Sigmoid colon (tissue), 7 donors: ENCODE results near the gene MCC. TPM values are rescaled to one million over a fixed set of nuclear protein-coding genes. Genes with fewer than 3 reads are reported as not detected.

Experiments used
- DNase-seq: peaks from one replicate; pipeline ENCODE4 v3.0.0-alpha.2; 2019
- H3K27ac ChIP-seq, 4 donors: fragments of 200-600 bp; sonication (generic); one replicate each; pipeline ENCODE4 v1.5.1; 2016 to 2019; ENCODE audit warnings: mild to moderate bottlenecking in 1 of 4
- H3K27me3 ChIP-seq, 3 donors: fragments of 200-600 bp; sonication (generic); one replicate each; pipeline ENCODE4 v1.5.1; 2019; ENCODE audit warnings: mild to moderate bottlenecking in 1 of 3
- H3K36me3 ChIP-seq, 4 donors: fragments of 200-600 bp; sonication (generic); one replicate each; pipeline ENCODE4 v1.5.1; 2016 to 2019
- H3K4me1 ChIP-seq, 4 donors: fragments of 200-600 bp; sonication (generic); one replicate each; pipeline ENCODE4 v1.5.1; 2017 to 2019
- H3K4me3 ChIP-seq, 4 donors: fragments of 200-600 bp; sonication (generic); one replicate each; pipeline ENCODE4 v1.5.1; 2017 to 2019; ENCODE audit warnings: mild to moderate bottlenecking in 2 of 4, moderate library complexity in 1 of 4
- H3K9me3 ChIP-seq, 4 donors: fragments of 200-600 bp in 3 of 4; sonication (generic) in 3 of 4; one replicate each; pipeline versions ENCODE4 v1.5.1 to v1.6.1; 2013 to 2019
- CTCF ChIP-seq, 4 experiments: fragments of 450-650 bp in 3 of 4; fragments of 200-600 bp in 1 of 4; IDR thresholded peaks; one replicate each; pipeline ENCODE4 v1.5.1; 2016 to 2019; ENCODE audit warnings: antibody characterized with exemption in 4 of 4, mild to moderate bottlenecking in 3 of 4, moderate library complexity in 2 of 4
- EP300 ChIP-seq, 4 donors: sonication (generic); formaldehyde crosslinking; IDR thresholded peaks; one replicate each; pipeline ENCODE4 v1.6.1; 2017; ENCODE audit warnings: antibody characterized with exemption in 4 of 4
- POLR2A ChIP-seq, 2 donors: fragments of 450-650 bp; IDR thresholded peaks; one replicate each; pipeline ENCODE4 v1.6.1; 2016; ENCODE audit warnings: antibody characterized with exemption in 2 of 2, mild to moderate bottlenecking in 2 of 2, moderate library complexity in 2 of 2
- POLR2AphosphoS5 ChIP-seq, 4 donors: sonication (generic); formaldehyde crosslinking; IDR thresholded peaks; one replicate each; pipeline ENCODE4 v1.6.1; 2017; ENCODE audit warnings: antibody characterized with exemption in 4 of 4
- WGBS, 2 donors: extraction: QIAGEN DNeasy Blood & Tissue Kit; methylation state at CpG; one replicate each; pipeline ENCODE4 v1.1.7; 2013; 5-methylcytosine and 5-hydroxymethylcytosine counted together
- intact Hi-C: fragments of 100-400 bp; cut with DNase I; formaldehyde crosslinking; loops from one replicate; pipeline ENCODE4 v1.15.1; 2023
- polyA plus RNA-seq, 3 donors: library from polyadenylated mRNA; stranded (reverse); fragments of 200-250 nt; gene quantifications; one replicate each; pipeline ENCODE4 v1.2.3, GENCODE V29; 2013
- total RNA-seq, 4 donors: library from RNA; depleted of rRNA; stranded (reverse); fragments of >200 nt; gene quantifications; one replicate each; pipeline ENCODE4 v1.1.0, GENCODE V29; 2016
- donor health status: healthy with polysubstance abuse.
- donor health status: Bipolar disorder and iron deficiency.
- donor health status: healthy.

MCC gene
- total and polyA plus RNA-seq, 7 donors: 0.69 to 14.0 (median 9.1) TPM

GRCh38 chr5:113274836-113275414 lies 213.3 kb downstream of the MCC start:
- Histone ChIP-seq H3K4me3 (no peak overlapping the region), H3K9me3 (no peaks in the 10 kb centered on the region), H3K36me3 (no peaks in the 10 kb centered on the region), H3K4me1 (no peaks in the 10 kb centered on the region), H3K27me3 (no peaks in the 10 kb centered on the region), H3K27ac (no peak overlapping the region)
- no peak for DNase-seq
- TF ChIP-seq CTCF (IDR thresholded peaks at IDR 0.05) (no peak), POLR2A (IDR thresholded peaks at IDR 0.05) (no peak), POLR2AphosphoS5 (IDR thresholded peaks at IDR 0.05) (no peak), EP300 (IDR thresholded peaks at IDR 0.05) (no peak)
- WGBS, 2 donors: 81 to 85% methylated on average over 3 of the region's 3 CpGs
- intact Hi-C loops: no loop called here

GRCh38 chr5:113273948-113274347 lies 214.3 kb downstream of the MCC start:
- Histone ChIP-seq H3K27me3 (no peaks in the 10 kb centered on the region), H3K36me3 (no peaks in the 10 kb centered on the region), H3K4me3 (no peak overlapping the region), H3K9me3 (no peaks in the 10 kb centered on the region), H3K4me1 (no peaks in the 10 kb centered on the region), H3K27ac (no peak overlapping the region)
- 78 to 84% methylated on average over 3 of the region's 3 CpGs for WGBS, 2 donors
- intact Hi-C loops: no loop called here
- TF ChIP-seq EP300 (IDR thresholded peaks at IDR 0.05): no peak
- no peak for TF ChIP-seq POLR2AphosphoS5 (IDR thresholded peaks at IDR 0.05)
- TF ChIP-seq POLR2A (IDR thresholded peaks at IDR 0.05): no peak
- no peak for TF ChIP-seq CTCF (IDR thresholded peaks at IDR 0.05)
- no peak for DNase-seq

DNA sequence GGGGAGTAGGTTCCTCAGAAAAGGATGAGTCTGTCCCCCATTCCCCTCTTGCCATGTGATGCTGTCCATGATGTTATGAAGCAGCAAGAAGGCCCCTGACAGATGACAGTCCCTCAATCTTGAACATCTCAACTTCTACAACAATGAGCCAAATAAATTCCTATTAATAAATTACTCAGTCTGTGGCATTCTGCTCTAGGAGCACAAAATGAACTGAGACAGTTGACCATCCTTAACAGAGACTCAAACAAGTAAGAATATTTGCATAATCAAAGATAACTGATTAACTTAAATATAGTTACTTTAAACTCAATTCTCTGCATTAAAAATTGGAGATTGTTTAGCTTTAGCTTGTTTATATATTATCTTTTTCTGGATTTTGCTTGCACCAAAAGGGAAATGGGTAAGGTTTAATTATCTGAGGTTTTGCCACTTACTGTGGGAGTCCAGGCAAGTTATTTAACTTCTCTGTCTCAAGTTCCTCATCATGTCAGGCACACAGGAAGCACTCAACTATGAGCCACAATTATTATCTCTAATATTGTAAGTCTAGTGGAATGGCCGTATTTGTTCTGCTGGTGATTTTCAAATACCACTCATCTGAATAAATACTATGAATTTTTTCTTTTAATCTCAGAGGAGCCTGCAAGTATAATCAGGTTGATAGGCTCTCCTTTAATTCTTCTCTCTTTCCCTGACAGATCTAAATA lies 216.4 kb downstream of the MCC start:
- intact Hi-C loops: no loop called here
- Histone ChIP-seq H3K27ac (no peak overlapping the region), H3K4me3 (no peak overlapping the region), H3K4me1 (no peaks in the 10 kb centered on the region), H3K9me3 (no peaks in the 10 kb centered on the region), H3K27me3 (no peaks in the 10 kb centered on the region), H3K36me3 (no peaks in the 10 kb centered on the region)
- no peak for DNase-seq
- TF ChIP-seq EP300 (IDR thresholded peaks at IDR 0.05): no peak
- WGBS, 2 donors: 91 to 98% methylated on average over 1 of the region's 1 CpG

- no peaks in the 10 kb centered on the region for H3K27me3 ChIP-seq
- no peak overlapping the region for H3K27ac ChIP-seq
- no peak overlapping the region for H3K4me3 ChIP-seq
- H3K4me1 ChIP-seq: no peaks in the 10 kb centered on the region
- no peaks in the 10 kb centered on the region for H3K9me3 ChIP-seq
- no peak for DNase-seq
- intact Hi-C loops: no loop called here
- WGBS, 2 donors: 68 to 77% methylated on average over 2 of the region's 2 CpGs
- TF ChIP-seq CTCF (IDR thresholded peaks at IDR 0.05) (no peak), POLR2AphosphoS5 (IDR thresholded peaks at IDR 0.05) (no peak), POLR2A (IDR thresholded peaks at IDR 0.05) (no peak), EP300 (IDR thresholded peaks at IDR 0.05) (no peak)
- no peaks in the 10 kb centered on the region for H3K36me3 ChIP-seq
Observed at GRCh38 chr5:113271015-113271414, 217.2 kb downstream of the MCC start.

- intact Hi-C loops: no loop called here
- no peak for DNase-seq
Observed at GRCh38 chr5:113270086-113270485, 218.2 kb downstream of the MCC start.

More at GRCh38 chr5:113270086-113270485, 218.2 kb downstream of the MCC start:
- Histone ChIP-seq H3K27ac (no peak overlapping the region), H3K27me3 (no peaks in the 10 kb centered on the region), H3K36me3 (no peaks in the 10 kb centered on the region), H3K4me1 (no peaks in the 10 kb centered on the region), H3K4me3 (no peak overlapping the region), H3K9me3 (no peaks in the 10 kb centered on the region)
- no peak for TF ChIP-seq CTCF (IDR thresholded peaks at IDR 0.05)
- TF ChIP-seq EP300 (IDR thresholded peaks at IDR 0.05): no peak
- no peak for TF ChIP-seq POLR2A (IDR thresholded peaks at IDR 0.05)
- WGBS, 2 donors: 92 to 93% methylated on average over 5 of the region's 5 CpGs
